Stimulated activated CD8-positive, alpha-beta memory T cell treated with anti-CD3 and anti-CD28 coated beads, Interleukin-7, amount 100 ng/mL, for 1 hour (primary cell): ENCODE data around the gene CALML3.

ENCODE experiments used
- DNase-seq, 2 donors: peaks; one replicate each; pipeline ENCODE4 v3.0.0-alpha.2; 2020; ENCODE audit warnings: low read depth in 2 of 2

Gene CALML3

GRCh38 chr10:5567477-5567876 is 42.7 kb downstream of the CALML3 start:
- no peak for DNase-seq

- DNase-seq: no peak
Observed at GRCh38 chr10:5568984-5569383, 44.2 kb downstream of the CALML3 start.

GRCh38 chr10:5569568-5569967 is 44.8 kb downstream of the CALML3 start:
- DNase-seq: no peak

GRCh38 chr10:5570007-5570655 is 45.4 kb downstream of the CALML3 start:
- no peak for DNase-seq

- no peak for DNase-seq
Observed at GRCh38 chr10:5570979-5571810, 46.4 kb downstream of the CALML3 start.

- no peak for DNase-seq
Observed at GRCh38 chr10:5571826-5572225, 47.1 kb downstream of the CALML3 start.

GRCh38 chr10:5573319-5573950 is 48.7 kb downstream of the CALML3 start:
- no peak for DNase-seq

GRCh38 chr10:5573968-5574641 is 49.3 kb downstream of the CALML3 start:
- no peak for DNase-seq

GRCh38 chr10:5574642-5575131 is 49.9 kb downstream of the CALML3 start:
- DNase-seq: no peak

- no peak for DNase-seq
Observed at GRCh38 chr10:5575144-5575481, 50.4 kb downstream of the CALML3 start.

- no peak for DNase-seq
Observed at GRCh38 chr10:5575482-5576153, 50.9 kb downstream of the CALML3 start.

- no peak for DNase-seq
Observed at GRCh38 chr10:5576154-5576748, 51.5 kb downstream of the CALML3 start.
